SKM-1 treated with dmso at 0.1 percent for 144 hours (cell line): ENCODE measurements around the gene GATD1.

ENCODE experiments used
- DNase-seq: peaks from one replicate; lab custom pipeline; 2025; ENCODE audit not compliant: unreplicated experiment; lab: John Stamatoyannopoulos, UW

The GATD1 gene

GRCh38 chr11:729492-730074 is 47.7 kb downstream of the GATD1 start:
- no peak for DNase-seq

GRCh38 chr11:728901-729491 is 48.3 kb downstream of the GATD1 start:
- DNase-seq: no peak

GRCh38 chr11:727859-728748 is 49.2 kb downstream of the GATD1 start:
- DNase-seq: peak; percentile 62

- DNase-seq: no peak
These were observed 50.0 kb downstream of the GATD1 start for GRCh38 chr11:727281-727701.

GRCh38 chr11:726278-727220 is 50.7 kb downstream of the GATD1 start:
- DNase-seq: no peak

- no peak for DNase-seq
These were observed 51.6 kb downstream of the GATD1 start for GRCh38 chr11:725624-726202.

GRCh38 chr11:724778-725386 is 52.4 kb downstream of the GATD1 start:
- no peak for DNase-seq

GRCh38 chr11:724049-724777 is 53.1 kb downstream of the GATD1 start:
- no peak for DNase-seq

GRCh38 chr11:723120-723883 is 54.0 kb downstream of the GATD1 start:
- peak; percentile 25 for DNase-seq

- DNase-seq: no peak
These were observed 54.9 kb downstream of the GATD1 start for GRCh38 chr11:722346-722811.

GRCh38 chr11:721741-722345 is 55.4 kb downstream of the GATD1 start:
- DNase-seq: peak; percentile 5

GRCh38 chr11:721247-721740 is 56.0 kb downstream of the GATD1 start:
- no peak for DNase-seq

GRCh38 chr11:720642-721246 is 56.5 kb downstream of the GATD1 start:
- DNase-seq: no peak

GRCh38 chr11:720017-720641 is 57.2 kb downstream of the GATD1 start:
- no peak for DNase-seq

GRCh38 chr11:719214-720016 is 57.9 kb downstream of the GATD1 start:
- DNase-seq: no peak
